ENCODE data around the gene SPON2. TPM values are rescaled to one million over a fixed set of nuclear protein-coding genes. Genes with fewer than 3 reads are reported as not detected.

SPON2 gene
- polyA plus RNA-seq, 1 donor (not counting 4 experiments of a cell fraction or from before 2014, with no cell fraction given): 3.3 TPM

- Histone ChIP-seq H3K79me2 (ENCODE audit: control insufficient read depth, insufficient read depth, low read length) (peaks cover 3% of the 10 kb centered on the region), H4K20me1 (ENCODE audit: control insufficient read depth, extremely low read depth, insufficient read depth, low read length) (peaks cover under 1% of the 10 kb centered on the region), H3K9me3 (ENCODE audit: control insufficient read depth, low read depth, low read length) (no peaks in the 10 kb centered on the region), H3K4me2 (ENCODE audit: control insufficient read depth, extremely low read depth, insufficient read depth, low read depth, low read length) (no peak overlapping the region), H3K27me3 (ENCODE audit: control insufficient read depth, extremely low read depth, insufficient read depth, low read length) (no peaks in the 10 kb centered on the region), H3K9me1 (ENCODE audit: control insufficient read depth, extremely low read depth, insufficient read depth, low read length) (peaks cover 5% of the 10 kb centered on the region), H3K36me3 (ENCODE audit: control insufficient read depth in 2 of 2, extremely low read depth in 1 of 2, insufficient read depth in 2 of 2, low read length in 2 of 2) (peaks cover 21 to 35% of the 10 kb centered on the region in 2 experiments), H3K4me1 (ENCODE audit: control insufficient read depth, extremely low read depth, insufficient read depth, low read length) (peaks cover 30% of the 10 kb centered on the region), H3K9ac (ENCODE audit: control insufficient read depth, extremely low read depth, insufficient read depth, low read length) (no peak overlapping the region), H2AFZ (ENCODE audit: control insufficient read depth, low read length) (no peak overlapping the region), H3K27ac (ENCODE audit: control insufficient read depth, insufficient read depth, low read length) (no peak overlapping the region), H3K4me3 (ENCODE audit: control insufficient read depth in 2 of 3, extremely low read depth in 1 of 3, insufficient read depth in 2 of 3, low read depth in 1 of 3, low read length in 3 of 3) (no peak overlapping the region)
- dilution Hi-C loops (cut with MboI; ENCODE audit: extremely low pct_ligation_motif_present, low sequenced_read_pairs): no loop called here
- DNase-seq (ENCODE audit: low read depth, low spot score) (no peak), FAIRE-seq (no peak)
- TF ChIP-seq EZH2 (IDR thresholded peaks at IDR 0.05; ENCODE audit: low read length): no peak
- TF ChIP-seq, protein P1, sequence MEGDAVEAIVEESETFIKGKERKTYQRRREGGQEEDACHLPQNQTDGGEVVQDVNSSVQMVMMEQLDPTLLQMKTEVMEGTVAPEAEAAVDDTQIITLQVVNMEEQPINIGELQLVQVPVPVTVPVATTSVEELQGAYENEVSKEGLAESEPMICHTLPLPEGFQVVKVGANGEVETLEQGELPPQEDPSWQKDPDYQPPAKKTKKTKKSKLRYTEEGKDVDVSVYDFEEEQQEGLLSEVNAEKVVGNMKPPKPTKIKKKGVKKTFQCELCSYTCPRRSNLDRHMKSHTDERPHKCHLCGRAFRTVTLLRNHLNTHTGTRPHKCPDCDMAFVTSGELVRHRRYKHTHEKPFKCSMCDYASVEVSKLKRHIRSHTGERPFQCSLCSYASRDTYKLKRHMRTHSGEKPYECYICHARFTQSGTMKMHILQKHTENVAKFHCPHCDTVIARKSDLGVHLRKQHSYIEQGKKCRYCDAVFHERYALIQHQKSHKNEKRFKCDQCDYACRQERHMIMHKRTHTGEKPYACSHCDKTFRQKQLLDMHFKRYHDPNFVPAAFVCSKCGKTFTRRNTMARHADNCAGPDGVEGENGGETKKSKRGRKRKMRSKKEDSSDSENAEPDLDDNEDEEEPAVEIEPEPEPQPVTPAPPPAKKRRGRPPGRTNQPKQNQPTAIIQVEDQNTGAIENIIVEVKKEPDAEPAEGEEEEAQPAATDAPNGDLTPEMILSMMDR (optimal IDR thresholded peaks at IDR 0.05 in 1 of 3, IDR thresholded peaks at IDR 0.05 in 1 of 3, conservative IDR thresholded peaks at IDR 0.05 in 1 of 3; ENCODE audit: extremely low read depth in 1 of 3, insufficient read depth in 2 of 3, low read length in 3 of 3): no peak
These were observed 48.2 kb upstream of the SPON2 start for GRCh38 chr4:1220566-1220965.

DNA sequence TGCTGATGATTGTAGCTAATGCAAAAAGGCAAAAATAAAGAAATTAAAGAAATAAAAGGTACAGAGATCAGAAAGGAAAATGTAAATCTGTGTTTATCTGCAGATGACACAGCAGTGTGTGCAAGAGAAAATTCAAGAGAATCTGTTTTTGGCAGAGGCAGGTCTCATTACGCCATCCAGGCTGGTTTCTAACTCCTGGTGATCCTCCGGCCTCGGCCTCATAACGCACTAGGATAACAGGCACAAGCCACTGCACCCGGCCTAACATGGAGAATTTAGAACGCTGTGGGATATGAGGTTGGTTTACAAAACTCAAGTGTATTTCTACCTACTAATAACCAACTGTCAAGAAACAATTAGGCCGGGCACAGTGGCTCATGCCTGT lies 47.2 kb upstream of the SPON2 start:
- peaks cover 3% of the 10 kb centered on the region for H3K79me2 ChIP-seq (ENCODE audit: control insufficient read depth, insufficient read depth, low read length)
- no peak for DNase-seq (ENCODE audit: low read depth, low spot score)
- no peak overlapping the region for H2AFZ ChIP-seq (ENCODE audit: control insufficient read depth, low read length)
- H3K27me3 ChIP-seq (ENCODE audit: control insufficient read depth, extremely low read depth, insufficient read depth, low read length): no peaks in the 10 kb centered on the region
- H3K27ac ChIP-seq (ENCODE audit: control insufficient read depth, insufficient read depth, low read length): no peak overlapping the region
- no peak overlapping the region for H3K9ac ChIP-seq (ENCODE audit: control insufficient read depth, extremely low read depth, insufficient read depth, low read length)
- no peak overlapping the region for H3K4me2 ChIP-seq (ENCODE audit: control insufficient read depth, extremely low read depth, insufficient read depth, low read depth, low read length)
- no peak for FAIRE-seq
- H3K36me3 ChIP-seq (ENCODE audit: control insufficient read depth in 2 of 2, extremely low read depth in 1 of 2, insufficient read depth in 2 of 2, low read length in 2 of 2): peaks cover 25 to 37% of the 10 kb centered on the region in 2 experiments
- peaks cover 30% of the 10 kb centered on the region for H3K4me1 ChIP-seq (ENCODE audit: control insufficient read depth, extremely low read depth, insufficient read depth, low read length)
- H3K9me1 ChIP-seq (ENCODE audit: control insufficient read depth, extremely low read depth, insufficient read depth, low read length): peaks cover 5% of the 10 kb centered on the region
- dilution Hi-C loops (cut with MboI; ENCODE audit: extremely low pct_ligation_motif_present, low sequenced_read_pairs): no loop called here
- H4K20me1 ChIP-seq (ENCODE audit: control insufficient read depth, extremely low read depth, insufficient read depth, low read length): peaks cover 4% of the 10 kb centered on the region
- no peak overlapping the region for H3K4me3 ChIP-seq (ENCODE audit: control insufficient read depth in 2 of 3, extremely low read depth in 1 of 3, insufficient read depth in 2 of 3, low read depth in 1 of 3, low read length in 3 of 3)
- no peaks in the 10 kb centered on the region for H3K9me3 ChIP-seq (ENCODE audit: control insufficient read depth, low read depth, low read length)
- TF ChIP-seq, protein P1 (optimal IDR thresholded peaks at IDR 0.05 in 1 of 3, IDR thresholded peaks at IDR 0.05 in 1 of 3, conservative IDR thresholded peaks at IDR 0.05 in 1 of 3; ENCODE audit: extremely low read depth in 1 of 3, insufficient read depth in 2 of 3, low read length in 3 of 3): no peak
- TF ChIP-seq EZH2 (IDR thresholded peaks at IDR 0.05; ENCODE audit: low read length): no peak

Measured in keratinocyte (primary cell).